ENCODE results near the gene ZNF135.

The ZNF135 gene

DNA sequence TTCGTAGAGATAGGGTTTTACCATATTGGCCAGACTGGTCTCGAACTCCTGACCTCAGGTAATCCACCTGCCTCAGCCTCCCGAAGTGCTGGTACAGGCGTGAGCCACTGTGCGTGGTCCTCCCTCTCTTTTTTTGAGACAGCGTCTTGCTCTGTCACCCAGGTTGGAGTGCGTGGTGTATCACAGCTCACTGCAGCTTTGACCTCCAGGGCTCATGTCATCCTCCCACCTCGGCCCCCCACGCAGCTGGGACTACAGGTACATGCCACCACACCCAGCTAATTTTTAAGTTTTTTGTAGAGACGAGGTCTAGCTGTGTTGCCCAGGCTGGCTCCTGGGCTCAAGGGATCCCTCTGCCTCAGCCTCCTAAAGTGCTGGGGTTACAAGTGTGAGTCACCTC is 20.7 kb downstream of the ZNF135 start:
- TF ChIP-seq, protein P1, sequence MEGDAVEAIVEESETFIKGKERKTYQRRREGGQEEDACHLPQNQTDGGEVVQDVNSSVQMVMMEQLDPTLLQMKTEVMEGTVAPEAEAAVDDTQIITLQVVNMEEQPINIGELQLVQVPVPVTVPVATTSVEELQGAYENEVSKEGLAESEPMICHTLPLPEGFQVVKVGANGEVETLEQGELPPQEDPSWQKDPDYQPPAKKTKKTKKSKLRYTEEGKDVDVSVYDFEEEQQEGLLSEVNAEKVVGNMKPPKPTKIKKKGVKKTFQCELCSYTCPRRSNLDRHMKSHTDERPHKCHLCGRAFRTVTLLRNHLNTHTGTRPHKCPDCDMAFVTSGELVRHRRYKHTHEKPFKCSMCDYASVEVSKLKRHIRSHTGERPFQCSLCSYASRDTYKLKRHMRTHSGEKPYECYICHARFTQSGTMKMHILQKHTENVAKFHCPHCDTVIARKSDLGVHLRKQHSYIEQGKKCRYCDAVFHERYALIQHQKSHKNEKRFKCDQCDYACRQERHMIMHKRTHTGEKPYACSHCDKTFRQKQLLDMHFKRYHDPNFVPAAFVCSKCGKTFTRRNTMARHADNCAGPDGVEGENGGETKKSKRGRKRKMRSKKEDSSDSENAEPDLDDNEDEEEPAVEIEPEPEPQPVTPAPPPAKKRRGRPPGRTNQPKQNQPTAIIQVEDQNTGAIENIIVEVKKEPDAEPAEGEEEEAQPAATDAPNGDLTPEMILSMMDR (IDR thresholded peaks at IDR 0.05; ENCODE audit: control insufficient read depth, extremely low read depth, insufficient read depth), result no peak
- DNase-seq (ENCODE audit: low read depth), result no peak
- H3K4me3 ChIP-seq (ENCODE audit: low read depth, low read length), result no peak overlapping the region

DNA sequence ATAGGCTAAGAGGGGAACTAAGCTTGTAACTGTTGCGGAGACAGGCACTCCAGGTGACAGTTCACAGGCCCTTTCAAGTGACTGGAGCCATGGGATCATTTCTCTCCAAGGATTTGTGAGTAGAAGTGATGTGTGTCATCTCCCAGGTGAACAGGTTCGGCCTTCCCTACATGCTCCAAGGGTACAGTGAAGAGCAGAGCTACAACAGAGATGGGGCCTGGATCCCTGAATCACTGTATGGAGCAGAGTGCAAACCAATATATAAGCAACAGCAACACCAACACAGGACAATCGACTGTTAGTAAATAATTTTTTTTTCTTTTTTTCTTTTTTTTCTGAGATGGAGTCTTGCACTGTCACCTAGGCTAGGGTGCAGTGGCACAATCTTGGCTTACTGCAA is 23.9 kb downstream of the ZNF135 start:
- TF ChIP-seq, protein P1 (IDR thresholded peaks at IDR 0.05; ENCODE audit: control insufficient read depth, extremely low read depth, insufficient read depth), result no peak
- H3K4me3 ChIP-seq (ENCODE audit: low read depth, low read length), result no peak overlapping the region
- no peak for DNase-seq (ENCODE audit: low read depth)

DNA sequence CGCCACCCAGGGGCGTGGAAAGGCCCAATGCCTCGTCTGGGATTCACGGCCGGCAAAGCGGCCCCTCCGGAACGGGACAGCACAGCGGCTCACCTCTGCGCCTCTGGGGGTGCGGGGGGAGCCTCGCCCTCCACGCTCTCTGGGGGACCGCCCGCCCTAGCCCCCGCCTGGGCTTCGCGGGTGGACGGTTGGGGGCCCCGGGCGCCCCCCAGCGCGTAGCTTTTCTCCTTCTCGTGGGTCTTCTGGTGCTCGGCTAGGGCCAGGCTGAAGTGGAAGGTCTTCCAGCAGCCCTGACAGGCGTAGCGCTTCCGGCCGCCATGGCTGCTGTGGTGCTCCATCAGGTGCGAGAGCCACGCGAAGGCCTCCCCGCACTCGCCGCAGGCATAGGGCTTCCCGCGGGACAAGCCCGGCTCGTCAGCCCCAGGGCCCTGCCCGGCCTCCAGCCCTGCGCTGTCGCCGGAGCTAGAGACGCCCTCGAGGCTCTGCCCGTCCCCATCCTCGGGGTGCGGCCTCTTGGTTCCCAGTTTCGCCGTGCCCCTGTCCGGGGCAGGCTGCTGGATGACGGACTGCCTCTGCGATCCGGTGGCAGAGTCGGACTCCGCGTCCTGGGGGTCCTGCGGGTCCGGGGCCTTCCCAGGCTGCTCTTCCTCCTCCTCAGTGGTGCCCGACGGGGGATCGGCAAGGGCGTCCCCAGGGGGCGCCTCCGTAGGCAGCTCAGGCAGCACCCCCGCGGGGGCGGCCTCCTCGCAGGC is 25.7 kb downstream of the ZNF135 start:
- TF ChIP-seq, protein P1 (IDR thresholded peaks at IDR 0.05; ENCODE audit: control insufficient read depth, extremely low read depth, insufficient read depth), result no peak

GRCh38 chr19:58085348-58085875 is 26.3 kb downstream of the ZNF135 start:
- no peak for DNase-seq (ENCODE audit: low read depth)
- TF ChIP-seq, protein P1 (IDR thresholded peaks at IDR 0.05; ENCODE audit: control insufficient read depth, extremely low read depth, insufficient read depth), result no peak
- H3K4me3 ChIP-seq (ENCODE audit: low read depth, low read length), result no peak overlapping the region

More for the DNA sequence above, 25.7 kb downstream of the ZNF135 start:
- H3K4me3 ChIP-seq (ENCODE audit: low read depth, low read length), result no peak overlapping the region
- no peak for DNase-seq (ENCODE audit: low read depth)

DNA sequence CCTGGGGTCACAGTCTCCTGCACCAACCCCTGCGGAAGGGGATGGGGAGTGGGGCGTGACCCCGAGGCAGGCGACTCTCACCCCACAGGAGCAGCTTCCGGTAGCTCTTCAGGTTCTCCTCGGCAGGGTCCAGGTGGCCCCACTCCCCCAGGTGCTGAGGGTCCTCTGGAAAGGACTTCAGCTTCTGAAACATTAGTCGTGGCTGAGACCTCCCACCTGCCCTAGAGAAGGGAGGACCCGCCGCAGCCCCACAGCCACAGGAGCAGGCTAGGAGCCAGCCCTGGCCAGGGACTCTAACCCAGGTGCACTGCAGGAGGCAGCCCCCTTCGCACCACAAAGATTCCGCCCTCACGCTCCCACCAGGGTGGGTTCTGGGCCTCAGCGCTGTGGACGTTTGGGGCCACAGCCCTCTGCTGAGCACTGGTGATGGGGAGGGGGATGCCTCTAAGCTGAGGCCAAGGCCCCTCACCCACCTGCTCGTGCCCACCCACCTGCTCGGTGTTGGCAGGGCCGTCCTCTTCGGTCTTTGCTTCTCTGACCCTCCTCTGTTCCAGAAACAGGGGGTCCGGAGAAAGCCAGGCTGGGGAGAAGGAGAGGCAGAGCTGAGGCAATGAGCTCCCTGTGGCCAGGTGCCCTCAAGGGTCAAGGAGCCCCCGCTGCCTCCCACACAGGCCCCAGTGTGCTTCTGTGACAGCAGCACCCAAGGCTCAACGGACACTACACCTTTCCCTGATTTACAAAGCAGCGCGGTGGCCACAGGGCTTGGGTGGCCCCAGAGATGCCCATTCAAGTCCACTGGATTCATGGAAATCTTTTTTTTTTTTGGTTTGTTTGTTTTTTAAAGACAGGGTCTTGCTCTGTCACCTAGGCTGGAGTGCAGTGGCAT is 28.0 kb downstream of the ZNF135 start:
- H3K4me3 ChIP-seq (ENCODE audit: low read depth, low read length), result no peak overlapping the region
- TF ChIP-seq, protein P1 (IDR thresholded peaks at IDR 0.05; ENCODE audit: control insufficient read depth, extremely low read depth, insufficient read depth), result no peak

GRCh38 chr19:58088521-58089052 is 29.5 kb downstream of the ZNF135 start:
- H3K4me3 ChIP-seq (ENCODE audit: low read depth, low read length), result no peak overlapping the region
- DNase-seq (ENCODE audit: low read depth), result no peak
- TF ChIP-seq, protein P1 (IDR thresholded peaks at IDR 0.05; ENCODE audit: control insufficient read depth, extremely low read depth, insufficient read depth), result no peak

More for the DNA sequence above, 28.0 kb downstream of the ZNF135 start:
- DNase-seq (ENCODE audit: low read depth), result no peak
